Activated CD4-positive, CD25-positive, alpha-beta regulatory T cell treated with anti-CD3 and anti-CD28 coated beads, Interleukin-2, amount 50 U/mL, for 72 hours (primary cell): ENCODE results near the gene NOX4.
"Not testable (repeated sequence)": the region's sequence is repeated elsewhere in the genome, so short reads cannot be mapped to it uniquely, and the experiment has no call there.

Experiments used
- DNase-seq: peaks from one replicate; pipeline ENCODE4 v3.0.0; 2021

NOX4 gene

GRCh38 chr11:89293965-89294679 lies 197.1 kb downstream of the NOX4 start:
- no peak for DNase-seq

DNA sequence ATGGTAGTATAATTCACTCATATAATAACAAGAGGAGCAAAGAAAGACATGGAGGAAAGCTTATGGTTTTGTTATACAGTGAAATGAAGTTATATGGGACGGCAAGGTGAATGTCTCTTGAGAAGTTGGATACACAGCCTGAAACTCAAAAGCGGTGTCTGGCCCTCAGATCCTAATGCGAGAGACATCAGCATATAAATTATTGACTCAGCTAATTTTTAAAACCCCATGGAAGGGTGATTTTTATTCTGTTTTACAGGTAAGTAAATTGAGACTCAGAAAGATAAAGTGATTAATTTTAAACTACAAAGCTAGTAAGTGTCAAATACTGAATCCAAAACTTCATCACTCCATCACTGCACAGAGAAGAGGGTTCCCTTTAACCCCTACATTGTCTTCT lies 203.2 kb downstream of the NOX4 start:
- DNase-seq: not testable (repeated sequence)

DNA sequence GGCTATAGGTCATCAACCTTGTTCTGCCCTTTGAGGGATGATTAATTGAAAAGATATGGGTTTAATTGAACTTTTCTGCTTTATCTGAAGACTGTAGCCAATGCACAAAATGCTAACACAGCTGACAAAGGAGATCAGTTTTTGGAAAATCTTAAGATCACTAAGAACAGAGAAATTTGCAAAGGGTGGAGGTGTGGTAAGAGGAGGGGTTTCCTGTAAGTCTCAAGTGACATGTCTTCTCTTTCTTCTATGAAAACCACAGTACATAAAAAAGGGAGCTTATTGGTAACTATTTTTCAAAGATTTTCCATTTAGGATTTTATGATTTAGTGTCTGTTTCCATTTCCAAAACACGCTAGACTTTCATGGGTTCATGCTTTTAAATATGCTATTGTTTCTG lies 204.6 kb downstream of the NOX4 start:
- not testable (repeated sequence) for DNase-seq

DNA sequence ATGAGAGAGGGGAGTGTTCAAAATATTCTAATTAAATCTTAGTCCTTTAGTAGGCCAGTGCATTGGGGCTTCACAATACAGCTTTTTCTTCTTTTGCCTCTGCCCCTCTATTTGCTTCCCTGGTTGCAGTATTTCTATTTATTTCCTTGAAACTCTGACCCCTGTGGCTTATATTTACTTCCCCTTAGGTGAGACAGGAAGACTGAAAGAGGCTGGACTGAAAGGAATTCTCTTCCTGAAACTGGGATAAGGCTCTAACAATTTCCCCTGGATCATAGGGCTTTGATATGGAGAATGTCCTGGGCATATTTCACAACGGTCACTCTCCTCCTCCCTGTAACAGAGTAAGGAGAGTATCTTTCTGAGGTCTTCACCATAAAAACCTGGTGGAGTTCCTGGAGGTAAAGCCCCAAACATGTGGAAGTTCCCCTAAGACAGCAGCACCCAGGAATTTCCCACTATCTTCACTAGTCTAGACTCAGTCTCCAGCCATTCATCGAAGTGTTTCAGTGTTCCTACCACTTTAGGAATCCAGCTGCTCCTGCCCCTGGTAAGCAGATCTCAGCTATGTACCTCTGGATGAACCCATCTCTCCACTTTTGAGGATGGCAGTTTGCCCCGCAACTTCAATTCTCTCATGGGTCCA lies 210.0 kb downstream of the NOX4 start:
- DNase-seq: not testable (repeated sequence)

DNA sequence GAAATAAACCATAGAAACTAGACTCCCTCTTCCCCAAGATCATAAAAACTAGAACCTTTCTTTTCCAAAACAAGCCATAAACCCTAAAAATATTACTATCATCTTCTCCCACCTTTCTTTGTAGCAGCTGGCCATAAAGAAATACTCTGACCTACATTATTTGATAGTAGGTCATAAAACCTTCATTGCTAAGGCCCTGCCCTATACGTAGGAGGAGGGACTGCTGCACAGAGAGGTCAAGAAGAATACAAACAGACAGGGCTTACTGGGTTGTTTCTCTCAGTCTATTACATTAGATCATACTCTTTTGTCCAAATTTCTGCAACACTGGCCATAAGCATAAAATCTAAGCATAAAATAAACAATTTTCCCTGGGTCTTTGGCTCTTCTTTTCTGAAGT lies 212.0 kb downstream of the NOX4 start:
- no peak for DNase-seq

DNA sequence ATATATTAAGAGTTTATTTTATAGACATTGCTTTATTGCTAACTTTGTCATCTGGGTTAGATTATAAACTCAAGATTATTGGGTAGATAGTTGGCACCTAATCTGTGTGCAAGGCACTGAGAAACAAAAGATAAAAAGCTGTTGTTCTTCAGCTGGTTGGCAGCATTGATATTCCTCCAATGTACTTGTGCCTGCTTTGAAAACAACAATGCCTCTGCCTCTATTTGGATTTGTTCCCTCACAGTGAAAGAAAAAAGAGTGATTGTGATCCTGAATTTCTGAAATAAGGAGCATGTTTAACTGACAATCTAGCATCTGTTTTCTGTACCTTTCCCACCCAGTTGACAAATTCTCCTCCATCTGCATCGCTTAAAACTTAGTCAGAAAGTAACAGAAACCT lies 215.2 kb downstream of the NOX4 start:
- DNase-seq: no peak
